DMS79 (cell line): ENCODE results near the gene CPNE5.

Experiments
- DNase-seq: peaks from one replicate; lab custom pipeline; 2025; lab: John Stamatoyannopoulos, UW

Gene CPNE5

GRCh38 chr6:36857325-36857724 is 18.1 kb upstream of the CPNE5 start:
- no peak for DNase-seq

- peak; percentile 88 for DNase-seq
Measured at GRCh38 chr6:36856277-36856676, 17.0 kb upstream of the CPNE5 start.

DNA sequence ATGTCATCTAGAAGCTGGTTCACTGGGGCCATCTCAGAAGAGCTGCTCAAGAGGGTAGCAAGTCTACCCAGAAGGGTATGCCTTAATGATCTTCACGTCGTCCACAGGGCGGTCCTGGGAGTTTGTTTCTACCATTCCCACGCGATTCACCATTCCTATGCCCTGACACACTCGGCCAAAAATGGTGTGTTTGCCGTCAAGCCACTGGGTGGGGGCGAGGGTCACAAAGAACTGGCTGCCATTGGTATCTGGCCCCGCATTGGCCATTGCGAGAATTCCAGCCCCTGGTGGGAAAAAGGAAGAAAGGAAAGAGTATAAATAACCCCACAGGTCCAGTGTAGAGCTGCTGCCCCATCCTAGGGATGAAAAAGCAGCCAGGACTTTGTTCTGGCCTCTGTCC is 16.5 kb upstream of the CPNE5 start:
- DNase-seq, result no peak

DNA sequence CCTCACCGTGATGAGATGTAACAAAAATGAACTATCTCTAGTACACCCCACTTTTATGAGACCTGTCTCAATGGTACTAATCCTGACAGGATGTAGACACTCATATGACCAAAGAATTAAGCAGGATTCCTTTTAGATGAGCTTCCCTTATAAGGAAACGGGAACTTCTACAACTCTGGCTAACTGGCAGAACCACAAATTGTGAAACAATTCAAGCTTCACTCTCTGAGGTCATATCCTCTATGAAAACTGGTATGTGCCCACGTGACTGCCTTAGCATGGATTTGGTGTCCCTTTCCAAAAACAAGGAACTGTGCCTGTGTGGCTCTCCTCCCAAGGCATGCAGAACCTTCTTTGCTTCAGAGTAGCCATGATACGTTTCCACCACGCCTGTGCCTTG is 14.1 kb upstream of the CPNE5 start:
- DNase-seq, result no peak

- DNase-seq, result no peak
Measured at GRCh38 chr6:36852481-36853147, 13.4 kb upstream of the CPNE5 start.

DNA sequence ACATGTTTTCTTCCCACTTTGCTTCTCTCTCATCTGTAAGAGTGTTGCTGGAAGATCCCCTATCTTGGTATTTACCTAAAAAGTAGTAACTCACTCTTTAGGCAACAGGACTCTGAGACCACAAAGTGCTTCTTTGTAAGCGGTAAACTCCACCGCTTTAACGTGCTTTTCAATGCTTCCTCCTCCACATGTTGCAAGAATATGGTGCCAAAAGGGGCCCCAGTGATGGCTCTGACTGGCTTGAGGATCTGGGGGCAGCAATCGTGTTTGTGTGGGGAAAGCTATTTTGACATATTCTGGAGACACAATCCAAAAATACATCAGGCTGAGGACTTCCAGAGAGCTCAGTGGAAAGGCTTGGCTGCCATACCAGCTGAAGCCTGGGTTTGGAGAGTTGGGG is 12.4 kb upstream of the CPNE5 start:
- DNase-seq, result no peak

DNA sequence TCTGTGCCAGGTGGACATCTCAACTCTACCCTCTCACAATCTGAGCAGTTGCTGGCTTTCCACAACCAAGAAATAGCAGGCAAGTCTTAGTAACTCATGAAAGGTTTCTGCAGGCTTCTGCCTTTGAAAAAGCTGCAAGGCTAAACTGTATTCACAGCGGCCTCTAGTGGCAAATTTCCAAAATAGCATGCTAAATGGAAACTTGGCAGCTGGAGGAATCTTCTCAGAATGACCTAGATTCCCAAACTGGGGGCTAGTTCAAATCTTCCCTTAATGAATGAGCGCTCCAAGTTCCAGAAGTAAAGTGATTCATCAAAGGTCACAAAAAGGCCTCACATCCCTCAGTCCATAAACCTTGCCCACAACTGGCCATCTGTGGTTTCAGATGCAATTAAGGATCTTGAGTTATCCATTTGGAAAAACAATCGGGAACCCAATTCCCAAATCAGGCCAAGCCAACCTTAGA is 11.9 kb upstream of the CPNE5 start:
- DNase-seq, result peak; percentile 62

- no peak for DNase-seq
Measured at GRCh38 chr6:36850021-36850420, 10.8 kb upstream of the CPNE5 start.

GRCh38 chr6:36848658-36849441 is 9.6 kb upstream of the CPNE5 start:
- DNase-seq, result peak; percentile 93

GRCh38 chr6:36847991-36848390 is 8.7 kb upstream of the CPNE5 start:
- DNase-seq, result no peak

DNA sequence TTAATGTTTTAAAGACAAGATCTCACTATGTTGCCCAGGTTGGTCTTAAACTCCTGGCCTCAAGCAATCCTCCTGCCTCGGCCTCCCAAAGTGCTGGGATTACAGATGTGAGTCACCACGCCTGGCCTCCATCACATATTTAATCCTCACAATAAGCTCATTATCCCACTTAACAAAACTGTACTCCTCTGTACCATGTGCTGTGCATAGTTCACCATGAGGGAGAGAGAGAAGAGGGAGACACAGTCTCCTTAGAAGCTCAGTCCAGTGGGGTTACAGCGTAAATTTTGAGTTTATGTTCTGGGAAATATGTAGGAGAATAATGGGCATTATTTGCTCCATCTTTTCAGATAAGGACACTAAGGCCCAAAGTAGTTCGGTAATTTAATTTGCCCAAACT is 7.9 kb upstream of the CPNE5 start:
- DNase-seq, result no peak

- no peak for DNase-seq
Measured at GRCh38 chr6:36845233-36845632, 6.0 kb upstream of the CPNE5 start.

DNA sequence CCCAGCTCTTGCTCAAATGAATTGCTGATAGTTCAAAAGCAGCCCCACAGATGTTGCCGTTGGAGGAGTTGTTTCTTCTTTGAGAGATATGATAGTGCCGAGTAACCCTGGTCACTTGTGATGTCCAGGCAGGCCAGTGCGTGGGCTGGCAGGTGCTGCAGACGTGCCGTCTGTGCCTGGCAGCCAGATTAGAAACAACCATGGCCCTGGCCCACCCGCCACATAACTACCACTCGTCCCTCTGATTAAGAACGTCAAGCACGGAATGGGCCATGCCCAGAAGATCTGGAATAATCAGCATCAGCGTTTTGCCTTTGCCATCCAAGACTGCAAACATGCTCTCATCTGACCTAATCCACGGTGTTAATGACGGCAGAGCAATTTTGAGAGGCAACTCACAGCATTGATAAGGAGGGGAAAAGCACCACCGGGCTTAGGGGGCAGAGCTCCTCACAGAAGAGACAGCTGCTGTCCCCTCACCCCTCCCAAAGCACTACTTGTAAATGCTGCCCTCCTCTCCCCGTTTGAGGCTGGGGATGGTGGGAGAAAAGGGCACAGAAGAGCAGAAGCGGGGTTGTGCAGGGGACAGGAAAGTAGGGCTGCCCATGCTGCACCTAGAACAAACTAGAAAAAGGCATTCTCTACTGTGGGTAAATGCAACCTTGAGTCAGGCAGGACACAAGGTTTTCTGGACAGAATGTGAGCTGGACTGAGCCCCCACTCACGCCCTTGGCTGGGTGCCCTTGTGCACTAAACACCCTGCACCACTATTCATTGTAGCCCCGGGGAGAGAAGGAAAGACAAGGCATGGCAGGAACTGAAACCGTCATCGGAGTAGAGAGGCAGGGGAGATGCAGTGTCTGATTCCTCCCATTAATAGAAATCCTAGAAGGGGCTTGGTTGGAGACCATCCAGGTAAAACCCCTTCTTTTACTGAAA is 5.3 kb upstream of the CPNE5 start:
- no peak for DNase-seq

DNA sequence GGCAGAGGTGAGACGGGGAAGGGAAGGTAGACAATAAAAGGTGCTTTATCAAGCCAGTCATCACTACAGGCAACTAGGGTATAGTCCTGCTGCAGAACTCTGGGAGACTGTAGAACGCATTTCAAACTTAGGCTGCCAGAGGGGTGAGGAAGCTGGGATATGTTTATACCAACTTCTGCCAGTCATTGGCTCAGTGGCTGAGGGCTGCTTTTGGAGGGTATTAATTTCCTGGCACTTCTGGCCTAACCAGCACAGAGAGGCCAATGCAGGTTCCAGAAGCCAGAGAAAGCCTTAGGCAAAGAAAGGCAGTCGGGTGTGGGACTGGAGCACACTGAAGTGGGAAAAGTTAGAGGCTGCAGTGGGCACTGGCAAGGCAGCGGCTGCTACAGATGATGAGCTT is 3.9 kb upstream of the CPNE5 start:
- DNase-seq, result no peak

GRCh38 chr6:36841756-36842155 is 2.5 kb upstream of the CPNE5 start:
- no peak for DNase-seq

GRCh38 chr6:36840432-36841403 is 1.5 kb upstream of the CPNE5 start:
- DNase-seq, result no peak

- no peak for DNase-seq
Measured at GRCh38 chr6:36839749-36840431, 646 bp upstream of the CPNE5 start.

- DNase-seq, result no peak
Measured at GRCh38 chr6:36837686-36838085, 1.6 kb downstream of the CPNE5 start.

DNA sequence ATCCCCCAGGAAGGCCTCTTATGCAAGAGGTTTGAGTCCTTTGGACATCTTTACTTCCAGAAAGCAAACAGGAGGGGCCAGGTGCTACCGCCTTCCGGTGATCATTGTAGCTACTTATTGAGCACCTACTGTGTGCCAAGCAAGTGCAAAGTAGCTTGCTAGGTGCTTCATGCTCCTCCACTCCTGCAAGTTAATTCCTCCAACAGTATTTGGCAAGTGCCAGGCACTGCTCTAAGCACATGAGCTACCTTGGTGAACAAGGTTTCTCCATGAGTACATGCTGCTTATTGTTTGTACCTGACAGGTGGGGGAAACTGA is 2.3 kb downstream of the CPNE5 start:
- DNase-seq, result no peak

DNA sequence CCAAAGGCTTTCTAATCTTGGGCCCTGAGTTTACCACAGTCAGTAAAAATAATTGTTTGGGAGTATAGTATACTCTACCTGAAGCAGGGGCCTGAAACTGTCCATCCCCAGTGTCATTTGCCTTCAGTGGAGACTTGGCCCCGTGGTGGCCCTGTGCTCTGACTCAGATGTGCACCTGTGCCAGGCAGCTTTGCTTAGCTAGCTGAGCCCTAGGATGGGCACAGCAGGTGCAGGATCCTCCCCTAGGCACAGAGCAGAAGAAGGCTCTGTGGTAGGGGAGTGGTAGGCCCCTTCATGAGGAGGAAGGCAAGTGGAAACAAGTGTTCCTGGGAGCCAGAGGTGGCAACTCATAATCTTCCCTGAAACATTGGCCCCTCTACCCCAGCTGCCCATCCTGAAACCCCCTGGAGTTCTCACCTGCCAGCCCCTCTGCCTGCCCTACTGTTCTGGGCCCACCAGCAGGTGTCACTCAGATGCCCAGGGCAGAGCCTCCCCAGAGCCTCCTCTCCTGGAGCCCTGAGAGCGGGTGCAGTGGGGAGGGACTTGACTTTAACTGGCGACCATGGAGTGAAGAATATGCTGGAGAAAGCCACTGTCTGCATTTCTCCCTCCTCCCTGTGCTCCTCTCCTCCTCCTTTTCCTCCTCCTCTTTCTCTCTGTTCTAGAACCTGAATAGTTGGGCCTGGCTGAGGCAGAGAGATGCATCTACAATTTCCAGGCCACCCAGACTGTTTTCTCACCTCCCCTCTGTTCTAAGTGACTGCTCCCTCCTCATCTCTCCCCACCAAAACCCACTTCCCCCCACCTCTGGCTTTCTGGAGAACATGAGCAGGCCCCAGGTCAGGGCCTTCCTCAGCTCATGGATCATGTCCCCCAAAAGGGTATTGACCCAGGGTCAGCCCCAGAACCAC is 2.9 kb downstream of the CPNE5 start:
- no peak for DNase-seq
